ENCODE data around the gene KYNU.
A peak's percentile ranks its signal among the peaks of the same experiment; 100 is the strongest.
"Not testable (repeated sequence)": the region's sequence is repeated elsewhere in the genome, so short reads cannot be mapped to it uniquely, and the experiment has no call there.

Gene KYNU

GRCh38 chr2:142942690-142943089 lies 65.2 kb downstream of the KYNU start:
- no peaks in the 10 kb centered on the region for H3K9me3 ChIP-seq (ENCODE audit: severe bottlenecking)
- no peak for TF ChIP-seq CTCF (IDR thresholded peaks at IDR 0.05; ENCODE audit: poor library complexity, severe bottlenecking)
- peaks cover 28% of the 10 kb centered on the region for H3K4me1 ChIP-seq (ENCODE audit: insufficient read depth, poor library complexity, severe bottlenecking)
- H3K27me3 ChIP-seq (ENCODE audit: insufficient read depth, poor library complexity, severe bottlenecking), result no peaks in the 10 kb centered on the region
- no peaks in the 10 kb centered on the region for H3K36me3 ChIP-seq (ENCODE audit: low read depth)
- ATAC-seq (ENCODE audit: low read depth), result no peak
- no peak overlapping the region for H3K4me3 ChIP-seq (ENCODE audit: severe bottlenecking)
- no peak for DNase-seq (ENCODE audit: low spot score)
- no peak overlapping the region for H3K27ac ChIP-seq (ENCODE audit: poor library complexity, severe bottlenecking)

- H3K27ac ChIP-seq (ENCODE audit: poor library complexity, severe bottlenecking), result peak overlapping the region; percentile 70
- H3K4me1 ChIP-seq (ENCODE audit: insufficient read depth, poor library complexity, severe bottlenecking), result peaks cover 28% of the 10 kb centered on the region
- DNase-seq (ENCODE audit: low spot score) (no peak), ATAC-seq (ENCODE audit: low read depth) (peak; percentile 90)
- no peaks in the 10 kb centered on the region for H3K9me3 ChIP-seq (ENCODE audit: severe bottlenecking)
- H3K36me3 ChIP-seq (ENCODE audit: low read depth), result no peaks in the 10 kb centered on the region
- H3K27me3 ChIP-seq (ENCODE audit: insufficient read depth, poor library complexity, severe bottlenecking), result no peaks in the 10 kb centered on the region
- no peak overlapping the region for H3K4me3 ChIP-seq (ENCODE audit: severe bottlenecking)
- no peak for TF ChIP-seq CTCF (IDR thresholded peaks at IDR 0.05; ENCODE audit: poor library complexity, severe bottlenecking)
These were observed 66.8 kb downstream of the KYNU start for GRCh38 chr2:142944264-142944663.

GRCh38 chr2:142944721-142945120 lies 67.3 kb downstream of the KYNU start:
- Histone ChIP-seq H3K4me1 (ENCODE audit: insufficient read depth, poor library complexity, severe bottlenecking) (peaks cover 28% of the 10 kb centered on the region), H3K9me3 (ENCODE audit: severe bottlenecking) (no peaks in the 10 kb centered on the region), H3K4me3 (ENCODE audit: severe bottlenecking) (no peak overlapping the region), H3K27me3 (ENCODE audit: insufficient read depth, poor library complexity, severe bottlenecking) (no peaks in the 10 kb centered on the region), H3K36me3 (ENCODE audit: low read depth) (no peaks in the 10 kb centered on the region), H3K27ac (ENCODE audit: poor library complexity, severe bottlenecking) (peak overlapping the region; percentile 70)
- TF ChIP-seq CTCF (IDR thresholded peaks at IDR 0.05; ENCODE audit: poor library complexity, severe bottlenecking), result no peak
- ATAC-seq (ENCODE audit: low read depth) (peak; percentile 78), DNase-seq (ENCODE audit: low spot score) (no peak)

- Histone ChIP-seq H3K4me3 (ENCODE audit: severe bottlenecking) (no peak overlapping the region), H3K9me3 (ENCODE audit: severe bottlenecking) (no peaks in the 10 kb centered on the region), H3K27me3 (ENCODE audit: insufficient read depth, poor library complexity, severe bottlenecking) (no peaks in the 10 kb centered on the region), H3K27ac (ENCODE audit: poor library complexity, severe bottlenecking) (peak overlapping the region; percentile 24), H3K4me1 (ENCODE audit: insufficient read depth, poor library complexity, severe bottlenecking) (peaks cover 28% of the 10 kb centered on the region), H3K36me3 (ENCODE audit: low read depth) (no peaks in the 10 kb centered on the region)
- peak; percentile 55 for ATAC-seq (ENCODE audit: low read depth)
- TF ChIP-seq CTCF (IDR thresholded peaks at IDR 0.05; ENCODE audit: poor library complexity, severe bottlenecking), result no peak
- DNase-seq (ENCODE audit: low spot score), result no peak
These were observed 69.5 kb downstream of the KYNU start for GRCh38 chr2:142946941-142947340.

- not testable (repeated sequence) for H3K9me3 ChIP-seq (ENCODE audit: severe bottlenecking); ATAC-seq (ENCODE audit: low read depth); H3K27ac ChIP-seq (ENCODE audit: poor library complexity, severe bottlenecking); H3K4me3 ChIP-seq (ENCODE audit: severe bottlenecking); DNase-seq (ENCODE audit: low spot score); H3K27me3 ChIP-seq (ENCODE audit: insufficient read depth, poor library complexity, severe bottlenecking); H3K36me3 ChIP-seq (ENCODE audit: low read depth)
- H3K4me1 ChIP-seq (ENCODE audit: insufficient read depth, poor library complexity, severe bottlenecking), result peaks cover 27% of the 10 kb centered on the region
These were observed 71.3 kb downstream of the KYNU start for GRCh38 chr2:142948723-142949122.

GRCh38 chr2:142950323-142950722 lies 72.9 kb downstream of the KYNU start:
- H3K27ac ChIP-seq (ENCODE audit: poor library complexity, severe bottlenecking); ATAC-seq (ENCODE audit: low read depth); H3K27me3 ChIP-seq (ENCODE audit: insufficient read depth, poor library complexity, severe bottlenecking); DNase-seq (ENCODE audit: low spot score); H3K4me3 ChIP-seq (ENCODE audit: severe bottlenecking); H3K36me3 ChIP-seq (ENCODE audit: low read depth); H3K9me3 ChIP-seq (ENCODE audit: severe bottlenecking): not testable (repeated sequence)
- H3K4me1 ChIP-seq (ENCODE audit: insufficient read depth, poor library complexity, severe bottlenecking), result peaks cover 12% of the 10 kb centered on the region
